Kidney glomerular epithelial cell (primary cell): ENCODE results near the gene JAGN1.
A peak's percentile ranks its signal among the peaks of the same experiment; 100 is the strongest.
"Not testable (repeated sequence)": the region's sequence is repeated elsewhere in the genome, so short reads cannot be mapped to it uniquely, and the experiment has no call there.

Experiments
- DNase-seq: peaks from one replicate; lab custom pipeline; 2025; lab: John Stamatoyannopoulos, UW

Gene JAGN1

GRCh38 chr3:9890249-9891071, at the start of gene JAGN1:
Gene JAGN1, plus strand, starts transcription at chr3:9890610. Its CDS starts 113 bp downstream, at chr3:9890723.
- DNase-seq = peak; percentile 62

DNA sequence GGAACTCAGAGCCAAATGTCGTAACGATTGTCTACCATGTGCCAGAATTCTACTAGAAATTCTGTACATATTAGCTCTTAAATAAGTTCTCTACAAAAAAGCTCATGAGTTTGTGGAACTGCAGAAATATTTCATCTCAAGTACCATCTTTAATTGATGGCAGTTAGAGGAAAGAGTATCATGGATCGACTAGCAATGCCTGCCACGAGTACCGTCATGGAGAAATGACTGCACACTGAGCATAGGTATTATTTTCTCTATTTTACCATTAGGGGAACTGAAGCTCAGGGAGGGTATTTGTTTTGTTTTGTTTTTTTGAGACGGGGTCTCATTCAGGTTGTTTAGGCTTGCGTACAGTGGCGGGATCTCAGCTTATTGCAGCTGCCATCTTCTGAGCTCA, 49.4 kb upstream of the JAGN1 start:
- no peak for DNase-seq

DNA sequence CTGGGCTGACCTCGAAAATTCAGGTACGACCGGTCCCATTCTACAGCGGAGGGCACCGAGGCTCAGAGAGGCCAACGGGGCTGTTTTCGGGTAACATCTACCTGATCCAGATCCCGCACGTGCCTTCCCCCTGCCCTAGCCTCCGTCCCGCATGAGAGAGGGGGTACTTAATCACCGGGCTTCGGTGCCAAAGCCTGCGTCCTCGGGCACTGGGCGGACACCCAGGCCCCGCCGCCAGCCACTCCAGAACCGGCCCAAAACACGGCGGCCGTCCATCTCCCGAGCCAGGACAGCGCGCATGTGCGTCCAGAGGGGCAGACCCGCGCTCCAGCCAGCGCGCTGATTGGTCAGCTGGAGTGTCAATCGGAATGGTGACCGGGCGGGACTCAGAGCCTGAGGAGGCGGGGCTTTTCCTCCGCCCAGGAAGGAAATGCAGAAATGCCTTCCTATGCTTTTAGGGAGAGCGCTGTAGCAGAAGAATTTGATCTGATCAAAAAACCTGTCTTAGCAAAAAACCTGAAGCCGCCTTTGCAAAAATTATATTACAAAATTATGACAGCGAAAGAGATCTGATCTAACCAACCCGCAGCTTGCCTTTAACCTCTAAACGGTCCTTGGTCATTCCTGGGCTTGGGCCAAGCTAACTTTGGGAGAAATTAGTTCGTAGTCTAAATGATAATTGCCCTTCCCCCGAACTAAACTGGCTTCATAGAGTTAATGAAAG, 46.5 kb upstream of the JAGN1 start, which contains the start of gene RPUSD3:
Gene RPUSD3, minus strand, starts transcription at position 294 of the 724 bp plus-strand sequence. Its CDS starts 18 bp downstream, at position 276.
- peak; percentile 73 for DNase-seq

DNA sequence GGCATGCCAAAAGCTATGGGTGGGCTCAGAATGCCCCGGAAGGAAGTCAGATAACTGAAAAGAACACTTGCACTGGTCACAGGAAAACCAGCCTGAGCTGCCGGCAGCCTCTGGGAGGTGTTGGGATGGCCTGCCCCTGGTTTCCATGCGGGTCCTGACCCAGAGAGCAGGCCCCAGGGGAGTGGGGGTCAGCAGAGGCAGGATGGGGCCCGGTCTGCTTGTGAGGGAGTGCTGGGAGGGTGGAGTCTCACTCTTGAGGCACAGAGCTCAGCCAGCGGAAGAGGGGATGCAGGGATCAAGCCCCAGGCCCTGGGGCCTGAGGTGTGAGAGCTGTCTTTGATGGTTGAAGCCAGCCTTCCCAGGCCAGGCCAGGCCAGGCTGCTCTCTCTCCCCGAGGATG, 44.2 kb upstream of the JAGN1 start:
- no peak for DNase-seq

- DNase-seq = no peak
Observed at GRCh38 chr3:9846931-9847488, 43.4 kb upstream of the JAGN1 start.

GRCh38 chr3:9847870-9848269, 42.5 kb upstream of the JAGN1 start:
- DNase-seq = not testable (repeated sequence)

DNA sequence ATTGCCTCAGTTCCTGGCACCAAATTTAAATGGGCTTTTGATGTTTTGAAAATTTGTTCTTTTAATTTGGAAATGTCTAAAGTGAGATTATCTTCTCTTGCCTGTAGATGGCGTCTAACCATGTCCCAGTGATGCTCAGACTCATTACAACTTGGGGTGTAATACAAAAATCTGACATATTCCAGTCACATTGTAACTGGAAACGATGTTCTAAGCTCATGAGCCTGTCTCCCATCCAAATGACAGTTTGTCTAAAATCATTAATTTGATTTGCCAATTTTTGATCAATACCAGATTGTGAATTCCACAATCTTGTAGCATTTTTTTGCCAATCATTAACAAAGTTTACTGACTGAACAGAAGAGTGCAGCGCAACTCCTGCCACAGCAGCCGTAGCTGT, 41.5 kb upstream of the JAGN1 start:
- not testable (repeated sequence) for DNase-seq

DNA sequence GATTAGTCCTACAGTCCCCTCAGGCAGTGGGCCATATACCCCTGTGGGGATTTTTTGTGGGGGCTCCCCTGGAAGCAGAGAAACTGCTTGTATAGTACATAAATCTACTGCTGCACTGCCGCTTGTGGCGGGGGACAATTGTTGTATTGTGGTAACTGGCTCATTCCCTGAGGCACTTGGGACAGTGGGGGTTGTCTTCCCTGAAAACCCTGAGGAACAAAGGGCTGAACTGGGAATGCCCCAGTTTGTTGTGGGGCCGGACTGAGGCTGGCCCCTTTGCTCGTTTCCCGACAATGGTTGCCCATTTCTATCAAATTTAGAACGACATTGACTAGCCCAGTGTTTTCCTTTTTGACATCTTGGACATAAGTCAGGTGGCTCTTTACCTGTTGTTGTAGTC, 39.0 kb upstream of the JAGN1 start:
- not testable (repeated sequence) for DNase-seq

- DNase-seq = not testable (repeated sequence)
Observed at GRCh38 chr3:9851926-9852325, 38.5 kb upstream of the JAGN1 start.

- no peak for DNase-seq
Observed at GRCh38 chr3:9852528-9852927, 37.9 kb upstream of the JAGN1 start.

DNA sequence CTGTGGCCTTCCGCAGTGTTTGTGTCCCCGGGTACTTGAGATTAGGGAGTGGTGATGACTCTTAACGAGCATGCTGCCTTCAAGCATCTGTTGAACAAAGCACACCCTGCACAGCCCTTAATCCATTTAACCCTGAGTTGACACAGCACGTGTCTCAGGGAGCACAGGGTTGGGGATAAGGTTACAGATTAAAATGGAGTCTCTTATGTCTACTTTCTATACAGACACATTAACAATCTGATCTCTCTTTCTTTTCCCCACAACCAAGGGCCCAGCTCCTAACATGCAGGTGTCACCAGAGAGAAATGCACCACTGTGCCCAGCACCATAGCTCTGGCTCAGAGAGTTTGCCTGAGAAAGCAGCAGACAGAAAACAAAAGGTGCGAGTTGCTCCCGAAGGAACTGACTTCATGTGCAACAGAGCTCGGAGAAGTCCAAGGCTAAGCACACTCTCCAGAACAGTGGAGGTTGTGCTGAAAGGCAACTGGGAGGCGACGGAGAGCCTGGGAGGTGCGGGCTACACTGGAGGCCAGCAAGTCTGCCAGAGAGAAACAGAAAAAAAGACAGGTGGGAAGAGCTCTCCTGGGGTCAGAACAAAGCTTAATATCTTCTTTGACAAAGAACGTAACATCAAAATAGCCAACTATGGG, 36.0 kb upstream of the JAGN1 start:
- not testable (repeated sequence) for DNase-seq

DNA sequence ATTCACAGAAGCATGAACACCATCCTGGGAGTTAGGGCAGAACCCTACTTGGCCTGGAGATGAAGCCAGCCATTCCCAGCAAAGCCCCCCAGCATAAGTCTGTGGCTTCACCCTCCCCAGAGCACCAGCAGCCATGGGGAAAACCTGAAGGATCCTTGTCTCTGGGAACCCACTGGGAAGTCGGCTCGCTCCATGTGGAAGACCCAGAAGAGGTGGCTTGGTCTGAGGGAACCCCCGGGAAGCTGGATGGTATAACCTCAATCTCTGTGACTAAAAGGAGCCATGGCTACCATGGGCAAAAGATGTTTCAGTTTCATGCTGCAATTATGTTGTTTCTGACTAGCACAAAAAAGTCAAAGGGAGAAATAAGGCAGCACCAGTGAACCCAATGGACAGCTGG, 34.8 kb upstream of the JAGN1 start:
- no peak for DNase-seq

- no peak for DNase-seq
Observed at GRCh38 chr3:9859530-9860025, 30.8 kb upstream of the JAGN1 start.

- no peak for DNase-seq
Observed at GRCh38 chr3:9861201-9861600, 29.2 kb upstream of the JAGN1 start.

GRCh38 chr3:9861626-9862130, 28.7 kb upstream of the JAGN1 start:
- DNase-seq = no peak

DNA sequence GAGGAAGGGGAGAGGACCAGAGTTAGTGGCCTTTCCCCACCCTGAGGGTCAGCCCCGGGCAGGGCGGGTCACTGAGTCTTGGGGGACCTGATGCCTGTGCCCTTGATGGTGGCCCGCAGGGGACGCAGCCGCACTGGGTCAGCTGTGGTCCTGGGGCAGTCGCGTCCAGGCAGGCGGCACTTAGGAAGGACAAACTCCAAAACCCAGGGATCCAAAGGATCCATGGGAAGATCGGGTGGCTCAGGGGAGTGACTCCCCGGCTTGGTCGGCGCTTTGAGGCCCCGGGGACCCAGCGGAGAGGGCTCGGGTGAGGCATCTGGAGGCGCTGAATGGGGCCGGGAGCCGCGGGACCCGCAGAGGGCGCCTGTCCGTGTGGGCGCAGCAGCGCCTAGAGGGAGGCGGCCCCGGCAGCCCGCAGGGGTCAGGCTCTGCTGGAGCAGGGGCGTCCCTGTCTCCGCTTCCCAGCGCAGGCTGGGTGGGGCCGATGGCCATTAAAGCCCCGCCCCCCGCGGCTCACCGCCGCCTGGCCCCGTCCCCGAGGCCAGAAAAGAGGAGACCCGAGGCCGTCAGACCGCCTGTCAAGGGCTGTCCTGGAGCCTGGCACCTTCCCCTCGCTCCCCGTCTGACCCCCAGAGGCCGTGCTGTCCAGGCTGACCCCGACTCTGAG, 27.9 kb upstream of the JAGN1 start:
- no peak for DNase-seq

DNA sequence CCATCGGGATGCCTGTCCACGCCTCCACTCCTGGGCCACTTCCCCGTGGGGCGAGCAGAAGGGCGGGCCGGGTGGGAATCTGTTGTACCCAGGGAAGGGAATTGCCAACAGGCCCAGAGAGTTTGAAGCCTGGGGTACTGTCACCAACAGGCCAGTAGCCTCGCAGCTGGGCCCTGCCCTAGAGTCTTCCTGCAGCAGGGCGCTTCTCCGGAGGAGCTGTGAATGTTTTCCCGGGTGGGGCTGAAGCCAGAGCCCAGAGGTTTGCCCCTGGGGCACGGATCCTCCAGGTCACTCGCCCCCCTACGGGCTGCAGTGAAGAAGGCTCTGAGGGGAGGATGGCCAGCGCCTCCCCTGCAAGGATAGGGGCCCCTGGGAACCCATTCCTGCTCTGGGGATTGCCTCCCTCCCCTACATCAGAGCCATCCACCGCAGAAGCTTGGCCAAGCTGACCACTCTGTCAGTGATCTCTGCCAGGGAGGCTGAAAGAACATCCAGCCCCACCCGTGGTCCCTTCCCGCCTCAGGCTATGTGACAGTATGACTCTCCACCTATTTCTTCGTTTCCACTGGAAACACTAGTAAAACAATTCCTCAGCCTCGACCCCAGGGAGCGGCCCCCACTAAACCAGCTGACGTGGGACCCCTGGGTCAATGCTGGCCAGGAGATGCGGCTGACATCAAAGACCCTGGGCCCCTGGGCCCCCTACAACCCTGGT, 27.2 kb upstream of the JAGN1 start:
- DNase-seq = no peak

- DNase-seq = peak; percentile 43
Observed at GRCh38 chr3:9864200-9864927, 26.0 kb upstream of the JAGN1 start.

GRCh38 chr3:9865125-9865637, 25.2 kb upstream of the JAGN1 start:
- not testable (repeated sequence) for DNase-seq

- DNase-seq = no peak
Observed at GRCh38 chr3:9866639-9867038, 23.8 kb upstream of the JAGN1 start.
